ENCODE measurements around the gene RAPGEF2.

- TF ChIP-seq NANOG (IDR thresholded peaks at IDR 0.05; ENCODE audit: borderline replicate concordance) (no peak), EZH2 (IDR thresholded peaks at IDR 0.05; ENCODE audit: low read depth, unreplicated experiment) (no peak), POLR2AphosphoS5 (IDR thresholded peaks at IDR 0.05; ENCODE audit: low read depth) (no peak), EZH2phosphoT487 (IDR thresholded peaks at IDR 0.05; ENCODE audit: unreplicated experiment) (no peak), ZNF462 (CRISPR knock-in tag; IDR thresholded peaks at IDR 0.05) (no peak), JUNB (IDR thresholded peaks at IDR 0.05; ENCODE audit: unreplicated experiment) (no peak), STAT1 (IDR thresholded peaks at IDR 0.05; ENCODE audit: unreplicated experiment) (no peak), ETS1 (IDR thresholded peaks at IDR 0.05) (no peak), ZNF331 (CRISPR knock-in tag; IDR thresholded peaks at IDR 0.05; ENCODE audit: low read depth) (no peak), CREB1 (CRISPR knock-in tag; IDR thresholded peaks at IDR 0.05; ENCODE audit: low read depth) (no peak)
- TF ChIP-seq, protein P1, sequence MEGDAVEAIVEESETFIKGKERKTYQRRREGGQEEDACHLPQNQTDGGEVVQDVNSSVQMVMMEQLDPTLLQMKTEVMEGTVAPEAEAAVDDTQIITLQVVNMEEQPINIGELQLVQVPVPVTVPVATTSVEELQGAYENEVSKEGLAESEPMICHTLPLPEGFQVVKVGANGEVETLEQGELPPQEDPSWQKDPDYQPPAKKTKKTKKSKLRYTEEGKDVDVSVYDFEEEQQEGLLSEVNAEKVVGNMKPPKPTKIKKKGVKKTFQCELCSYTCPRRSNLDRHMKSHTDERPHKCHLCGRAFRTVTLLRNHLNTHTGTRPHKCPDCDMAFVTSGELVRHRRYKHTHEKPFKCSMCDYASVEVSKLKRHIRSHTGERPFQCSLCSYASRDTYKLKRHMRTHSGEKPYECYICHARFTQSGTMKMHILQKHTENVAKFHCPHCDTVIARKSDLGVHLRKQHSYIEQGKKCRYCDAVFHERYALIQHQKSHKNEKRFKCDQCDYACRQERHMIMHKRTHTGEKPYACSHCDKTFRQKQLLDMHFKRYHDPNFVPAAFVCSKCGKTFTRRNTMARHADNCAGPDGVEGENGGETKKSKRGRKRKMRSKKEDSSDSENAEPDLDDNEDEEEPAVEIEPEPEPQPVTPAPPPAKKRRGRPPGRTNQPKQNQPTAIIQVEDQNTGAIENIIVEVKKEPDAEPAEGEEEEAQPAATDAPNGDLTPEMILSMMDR (conservative IDR thresholded peaks at IDR 0.05; ENCODE audit: low read depth in 2 of 2), result no peak
- TF ChIP-seq, protein P2, sequence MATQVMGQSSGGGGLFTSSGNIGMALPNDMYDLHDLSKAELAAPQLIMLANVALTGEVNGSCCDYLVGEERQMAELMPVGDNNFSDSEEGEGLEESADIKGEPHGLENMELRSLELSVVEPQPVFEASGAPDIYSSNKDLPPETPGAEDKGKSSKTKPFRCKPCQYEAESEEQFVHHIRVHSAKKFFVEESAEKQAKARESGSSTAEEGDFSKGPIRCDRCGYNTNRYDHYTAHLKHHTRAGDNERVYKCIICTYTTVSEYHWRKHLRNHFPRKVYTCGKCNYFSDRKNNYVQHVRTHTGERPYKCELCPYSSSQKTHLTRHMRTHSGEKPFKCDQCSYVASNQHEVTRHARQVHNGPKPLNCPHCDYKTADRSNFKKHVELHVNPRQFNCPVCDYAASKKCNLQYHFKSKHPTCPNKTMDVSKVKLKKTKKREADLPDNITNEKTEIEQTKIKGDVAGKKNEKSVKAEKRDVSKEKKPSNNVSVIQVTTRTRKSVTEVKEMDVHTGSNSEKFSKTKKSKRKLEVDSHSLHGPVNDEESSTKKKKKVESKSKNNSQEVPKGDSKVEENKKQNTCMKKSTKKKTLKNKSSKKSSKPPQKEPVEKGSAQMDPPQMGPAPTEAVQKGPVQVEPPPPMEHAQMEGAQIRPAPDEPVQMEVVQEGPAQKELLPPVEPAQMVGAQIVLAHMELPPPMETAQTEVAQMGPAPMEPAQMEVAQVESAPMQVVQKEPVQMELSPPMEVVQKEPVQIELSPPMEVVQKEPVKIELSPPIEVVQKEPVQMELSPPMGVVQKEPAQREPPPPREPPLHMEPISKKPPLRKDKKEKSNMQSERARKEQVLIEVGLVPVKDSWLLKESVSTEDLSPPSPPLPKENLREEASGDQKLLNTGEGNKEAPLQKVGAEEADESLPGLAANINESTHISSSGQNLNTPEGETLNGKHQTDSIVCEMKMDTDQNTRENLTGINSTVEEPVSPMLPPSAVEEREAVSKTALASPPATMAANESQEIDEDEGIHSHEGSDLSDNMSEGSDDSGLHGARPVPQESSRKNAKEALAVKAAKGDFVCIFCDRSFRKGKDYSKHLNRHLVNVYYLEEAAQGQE (IDR thresholded peaks at IDR 0.05; ENCODE audit: unreplicated experiment), result no peak
These were observed 281.1 kb downstream of the RAPGEF2 start for GRCh38 chr4:159384017-159384416.
